AG04450 (cell line): ENCODE results near the gene TKTL1. TPM values are rescaled to one million over a fixed set of nuclear protein-coding genes. Genes with fewer than 3 reads are reported as not detected.

Source experiments
- CTCF ChIA-PET: fragments of 300-600, 350-600 bp; formaldehyde crosslinking; extraction: SDS; loops from one replicate; lab custom pipeline; 2022; ENCODE audit warnings: antibody characterized with exemption, inconsistent platforms; lab: Charles Lee
- POLR2A ChIA-PET: fragments of 350-600 bp; formaldehyde crosslinking; extraction: SDS; loops from one replicate; lab custom pipeline; 2021; ENCODE audit warnings: antibody characterized with exemption, inconsistent platforms; lab: Yijun Ruan, JAX
- DNase-seq: peaks from one replicate; pipeline ENCODE4 v3.0.0-alpha.2; 2011; ENCODE audit warnings: low read depth, low spot score
- H3K27ac ChIP-seq: one replicate; pipeline ENCODE4 v1.5.1; 2012; ENCODE audit warnings: low read depth, low read length, control low read depth
- H3K27me3 ChIP-seq: one replicate; pipeline ENCODE4 v1.6.0; 2012; ENCODE audit warnings: low read length; ENCODE audit not compliant: control insufficient read depth, insufficient read depth
- H3K4me3 ChIP-seq: 2 replicates; pipeline ENCODE4 v1.5.1; 2011; ENCODE audit warnings: mild to moderate bottlenecking, low read depth, low read length, control low read depth
- H3K9me3 ChIP-seq: 2 replicates; pipeline ENCODE4 v1.5.1; 2012; ENCODE audit warnings: low read length; ENCODE audit not compliant: control insufficient read depth, insufficient read depth
- polyA plus RNA-seq: library from polyadenylated mRNA; depleted of rRNA; stranded (reverse); fragments of >200 nt; gene quantifications from 2 replicates; pipeline ENCODE4 v1.2.3, GENCODE V29; 2011
- TF ChIP-seq, protein P1 (sequence below): IDR thresholded peaks from 2 replicates; pipeline ENCODE4 v1.5.1; 2011; ENCODE audit warnings: low read depth, low read length, control low read depth, inconsistent platforms

TKTL1 gene
- polyA plus RNA-seq, 1 experiment, result not detected

DNA sequence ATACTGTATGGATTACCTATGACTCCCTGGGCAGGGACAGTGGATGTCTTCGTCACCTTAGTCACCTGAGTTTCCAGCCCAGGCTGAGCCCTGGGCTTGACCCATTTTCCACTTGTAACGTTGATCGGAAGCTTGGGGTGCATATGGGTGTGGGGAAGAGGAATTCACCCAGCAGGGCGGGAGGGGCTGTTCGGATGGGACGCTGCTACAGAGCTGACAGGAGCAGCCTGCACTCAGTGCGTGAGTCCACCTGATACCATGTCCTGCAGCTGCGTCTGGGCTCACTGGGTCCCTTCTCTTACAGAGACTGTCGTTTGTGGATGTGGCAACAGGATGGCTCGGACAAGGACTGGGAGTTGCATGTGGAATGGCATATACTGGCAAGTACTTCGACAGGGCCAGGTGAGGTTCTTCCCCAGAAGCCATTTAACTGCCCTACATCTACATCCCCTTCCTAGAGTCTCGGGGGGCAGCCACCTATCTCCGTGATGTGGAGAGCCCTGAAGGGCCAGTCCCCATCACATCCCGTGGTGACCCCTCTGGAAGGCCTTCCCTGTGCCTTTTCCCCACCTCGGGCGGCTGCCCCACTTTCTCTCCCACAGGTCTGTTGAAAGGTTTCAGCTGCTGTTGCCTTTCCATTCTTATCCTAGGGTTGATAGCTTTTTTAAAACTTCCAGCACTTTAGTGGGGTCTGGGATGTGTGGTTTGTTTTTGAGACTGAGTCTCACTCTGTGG is 13.6 kb downstream of the TKTL1 start:
- H3K9me3 ChIP-seq, result no peaks in the 10 kb centered on the region
- POLR2A ChIA-PET, result no interaction called here
- TF ChIP-seq, protein P1, sequence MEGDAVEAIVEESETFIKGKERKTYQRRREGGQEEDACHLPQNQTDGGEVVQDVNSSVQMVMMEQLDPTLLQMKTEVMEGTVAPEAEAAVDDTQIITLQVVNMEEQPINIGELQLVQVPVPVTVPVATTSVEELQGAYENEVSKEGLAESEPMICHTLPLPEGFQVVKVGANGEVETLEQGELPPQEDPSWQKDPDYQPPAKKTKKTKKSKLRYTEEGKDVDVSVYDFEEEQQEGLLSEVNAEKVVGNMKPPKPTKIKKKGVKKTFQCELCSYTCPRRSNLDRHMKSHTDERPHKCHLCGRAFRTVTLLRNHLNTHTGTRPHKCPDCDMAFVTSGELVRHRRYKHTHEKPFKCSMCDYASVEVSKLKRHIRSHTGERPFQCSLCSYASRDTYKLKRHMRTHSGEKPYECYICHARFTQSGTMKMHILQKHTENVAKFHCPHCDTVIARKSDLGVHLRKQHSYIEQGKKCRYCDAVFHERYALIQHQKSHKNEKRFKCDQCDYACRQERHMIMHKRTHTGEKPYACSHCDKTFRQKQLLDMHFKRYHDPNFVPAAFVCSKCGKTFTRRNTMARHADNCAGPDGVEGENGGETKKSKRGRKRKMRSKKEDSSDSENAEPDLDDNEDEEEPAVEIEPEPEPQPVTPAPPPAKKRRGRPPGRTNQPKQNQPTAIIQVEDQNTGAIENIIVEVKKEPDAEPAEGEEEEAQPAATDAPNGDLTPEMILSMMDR, result no peak
- DNase-seq, result no peak
- H3K4me3 ChIP-seq, result no peak overlapping the region
- CTCF ChIA-PET, result interaction anchor here (1.1 to 2.1 kb wide), 3 partner anchors 9 to 1367 kb away, joined by 3 to 12 read pairs (median 3); no protein-coding TSS in a partner anchor
- no peak overlapping the region for H3K27ac ChIP-seq
- no peaks in the 10 kb centered on the region for H3K27me3 ChIP-seq

DNA sequence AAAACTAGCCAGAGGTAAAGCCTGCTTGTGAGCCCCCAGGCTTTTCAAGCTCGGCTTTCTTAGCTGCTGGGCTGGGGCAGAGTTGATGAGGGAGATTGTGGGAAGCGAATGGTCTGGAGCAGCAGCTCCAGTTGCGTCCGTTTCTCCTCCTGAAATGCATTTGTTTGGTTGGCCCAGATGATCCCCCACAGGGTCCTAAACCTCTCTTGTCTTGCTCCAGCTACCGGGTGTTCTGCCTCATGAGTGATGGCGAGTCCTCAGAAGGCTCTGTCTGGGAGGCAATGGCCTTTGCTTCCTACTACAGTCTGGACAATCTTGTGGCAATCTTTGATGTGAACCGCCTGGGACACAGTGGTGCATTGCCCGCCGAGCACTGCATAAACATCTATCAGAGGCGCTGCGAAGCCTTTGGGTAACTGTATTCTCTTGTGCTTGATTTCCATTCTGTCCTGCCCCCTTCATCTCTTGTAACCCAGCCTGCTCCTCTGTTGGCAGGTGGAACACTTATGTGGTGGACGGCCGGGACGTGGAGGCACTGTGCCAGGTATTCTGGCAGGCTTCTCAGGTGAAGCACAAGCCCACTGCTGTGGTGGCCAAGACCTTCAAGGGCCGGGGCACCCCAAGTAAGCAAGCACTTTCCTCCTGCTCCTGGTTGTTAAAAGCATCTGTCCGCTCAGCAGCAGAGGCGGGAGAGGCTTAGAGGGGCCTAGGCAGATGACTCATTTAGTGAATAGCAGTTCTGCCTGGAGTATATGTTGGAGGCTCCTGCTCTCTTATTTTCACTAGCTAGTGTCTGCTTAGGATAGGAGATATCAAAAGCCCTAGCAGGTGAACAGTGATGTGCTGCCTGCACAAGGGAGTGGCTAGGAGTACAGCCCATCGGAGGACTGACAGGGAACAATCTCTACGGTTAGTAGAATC is 15.3 kb downstream of the TKTL1 start:
- CTCF ChIA-PET, result no interaction called here
- Histone ChIP-seq H3K4me3 (no peak overlapping the region), H3K27me3 (no peaks in the 10 kb centered on the region), H3K27ac (no peak overlapping the region), H3K9me3 (no peaks in the 10 kb centered on the region)
- TF ChIP-seq, protein P1, result no peak
- POLR2A ChIA-PET, result no interaction called here
- DNase-seq, result no peak

DNA sequence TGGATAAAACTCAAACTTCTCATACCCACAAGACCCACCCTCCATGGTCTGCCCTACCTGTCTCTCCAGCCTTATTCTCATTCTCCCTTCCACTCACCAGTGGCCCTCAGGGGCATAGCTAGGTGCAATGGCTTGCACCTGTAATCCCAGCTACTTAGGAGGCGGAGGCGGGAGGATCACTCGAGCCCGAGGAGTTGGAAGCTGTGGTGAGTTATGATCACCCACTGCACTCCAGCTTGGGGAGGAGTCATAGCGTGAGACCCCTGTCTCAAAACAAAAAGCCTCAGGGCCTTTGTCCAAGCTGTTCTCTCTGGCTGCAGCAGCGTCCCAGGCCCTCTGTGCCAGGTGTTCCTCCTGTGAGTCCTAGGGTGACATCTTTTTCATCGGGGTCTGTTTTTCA is 16.5 kb downstream of the TKTL1 start:
- no peak for DNase-seq
- Histone ChIP-seq H3K4me3 (no peak overlapping the region), H3K27ac (no peak overlapping the region), H3K9me3 (no peaks in the 10 kb centered on the region), H3K27me3 (no peaks in the 10 kb centered on the region)
- ChIA-PET POLR2A (no interaction called here), CTCF (interaction anchor here (0.6 kb wide), 1 partner anchor 12 kb away, joined by 4 read pairs; no protein-coding TSS in a partner anchor)
- TF ChIP-seq, protein P1, result no peak

DNA sequence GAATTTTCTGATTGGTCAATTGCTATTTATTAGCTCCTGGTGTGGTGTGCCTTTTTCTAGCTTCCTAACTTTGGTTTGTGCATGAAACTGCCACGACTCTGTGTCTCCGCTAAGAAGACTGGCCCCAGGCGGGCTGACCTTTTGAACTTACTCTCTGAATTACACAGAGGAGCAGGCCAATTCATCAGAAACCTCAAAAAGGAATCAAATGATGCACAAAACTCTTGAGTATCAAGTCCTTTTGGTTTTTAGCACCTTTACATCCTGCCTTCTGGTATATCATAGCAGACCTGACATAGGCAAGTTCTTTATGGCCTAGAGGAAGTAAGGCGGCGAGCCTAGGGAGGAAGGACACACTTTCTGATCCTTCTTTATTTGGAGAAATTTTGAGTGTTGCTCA is 17.6 kb downstream of the TKTL1 start:
- Histone ChIP-seq H3K9me3 (no peaks in the 10 kb centered on the region), H3K27me3 (no peaks in the 10 kb centered on the region), H3K4me3 (no peak overlapping the region), H3K27ac (no peak overlapping the region)
- TF ChIP-seq, protein P1, result no peak
- ChIA-PET CTCF (interaction anchor here (0.6 kb wide), 1 partner anchor 176 kb away, joined by 3 read pairs; no protein-coding TSS in a partner anchor), POLR2A (no interaction called here)
- DNase-seq, result no peak

DNA sequence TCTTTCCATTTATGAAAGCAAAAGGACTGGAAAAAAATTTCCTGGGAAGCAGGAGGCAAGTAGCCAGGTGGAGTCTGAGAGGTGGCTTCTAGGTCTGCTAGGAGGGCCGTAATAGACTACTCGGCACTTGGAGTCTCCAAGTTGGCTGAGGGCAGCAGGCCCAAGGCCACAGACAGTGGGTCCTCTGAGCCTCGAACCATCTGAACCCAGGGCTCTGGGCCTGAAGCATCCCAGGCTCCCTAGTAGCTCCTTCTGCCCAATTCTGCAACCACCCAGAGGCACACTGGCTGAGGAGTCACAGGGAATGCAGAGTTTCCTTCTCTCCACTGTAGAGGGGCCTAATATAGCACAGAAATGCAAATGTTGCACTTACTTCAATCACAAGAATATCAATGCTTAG is 19.8 kb downstream of the TKTL1 start:
- POLR2A ChIA-PET, result no interaction called here

More for the DNA sequence above, 19.8 kb downstream of the TKTL1 start:
- TF ChIP-seq, protein P1, result no peak
- Histone ChIP-seq H3K27ac (no peak overlapping the region), H3K27me3 (no peaks in the 10 kb centered on the region), H3K4me3 (no peak overlapping the region), H3K9me3 (no peaks in the 10 kb centered on the region)
- DNase-seq, result no peak
- CTCF ChIA-PET, result interaction anchor here (1.0 kb wide), 1 partner anchor 58 kb away, joined by 3 read pairs; no protein-coding TSS in a partner anchor
